Parathyroid adenoma (tissue), 2 donors: ENCODE measurements around the gene ZNF212.
"Not testable (repeated sequence)": the region's sequence is repeated elsewhere in the genome, so short reads cannot be mapped to it uniquely, and the experiment has no call there.

ENCODE experiments used
- H2AFZ ChIP-seq: fragments of 300-600 bp; sonication (generic); one replicate; pipeline ENCODE4 v1.7.0; 2017; ENCODE audit warnings: antibody characterized with exemption, mild to moderate bottlenecking
- H3K27ac ChIP-seq: fragments of 300-600 bp; sonication (generic); one replicate; pipeline ENCODE4 v1.7.0; 2017
- H3K27me3 ChIP-seq: fragments of 300-600 bp; sonication (generic); one replicate; pipeline ENCODE4 v1.7.0; 2017; ENCODE audit warnings: low read length; ENCODE audit not compliant: control insufficient read depth, insufficient read depth
- H3K36me3 ChIP-seq: fragments of 300-600 bp; sonication (generic); one replicate; pipeline ENCODE4 v1.7.0; 2017; ENCODE audit warnings: low read length; ENCODE audit not compliant: control insufficient read depth, insufficient read depth
- H3K4me1 ChIP-seq: fragments of 300-600 bp; sonication (generic); one replicate; pipeline ENCODE4 v1.7.0; 2017; ENCODE audit warnings: control low read depth
- H3K4me2 ChIP-seq: fragments of 300-600 bp; sonication (generic); one replicate; pipeline ENCODE4 v1.7.0; 2017; ENCODE audit warnings: low read length
- H3K4me3 ChIP-seq: fragments of 300-600 bp; sonication (generic); one replicate; pipeline ENCODE4 v1.7.0; 2017; ENCODE audit warnings: low read depth, low read length
- H3K79me2 ChIP-seq: fragments of 300-600 bp; sonication (generic); one replicate; pipeline ENCODE4 v1.7.0; 2017; ENCODE audit warnings: control low read depth
- H3K9ac ChIP-seq: fragments of 300-600 bp; sonication (generic); one replicate; pipeline ENCODE4 v1.7.0; 2017; ENCODE audit warnings: mild to moderate bottlenecking
- H3K9me3 ChIP-seq: fragments of 300-600 bp; sonication (generic); one replicate; pipeline ENCODE4 v1.7.0; 2017; ENCODE audit warnings: low read length; ENCODE audit not compliant: control insufficient read depth
- TF ChIP-seq, protein P1 (sequence below): fragments of 300-600 bp; sonication (generic); IDR thresholded peaks from one replicate; pipeline ENCODE4 v1.7.0; 2017; ENCODE audit warnings: antibody characterized with exemption, mild to moderate bottlenecking
- donor health status: primary hyperparathyroidism.

Gene ZNF212

DNA sequence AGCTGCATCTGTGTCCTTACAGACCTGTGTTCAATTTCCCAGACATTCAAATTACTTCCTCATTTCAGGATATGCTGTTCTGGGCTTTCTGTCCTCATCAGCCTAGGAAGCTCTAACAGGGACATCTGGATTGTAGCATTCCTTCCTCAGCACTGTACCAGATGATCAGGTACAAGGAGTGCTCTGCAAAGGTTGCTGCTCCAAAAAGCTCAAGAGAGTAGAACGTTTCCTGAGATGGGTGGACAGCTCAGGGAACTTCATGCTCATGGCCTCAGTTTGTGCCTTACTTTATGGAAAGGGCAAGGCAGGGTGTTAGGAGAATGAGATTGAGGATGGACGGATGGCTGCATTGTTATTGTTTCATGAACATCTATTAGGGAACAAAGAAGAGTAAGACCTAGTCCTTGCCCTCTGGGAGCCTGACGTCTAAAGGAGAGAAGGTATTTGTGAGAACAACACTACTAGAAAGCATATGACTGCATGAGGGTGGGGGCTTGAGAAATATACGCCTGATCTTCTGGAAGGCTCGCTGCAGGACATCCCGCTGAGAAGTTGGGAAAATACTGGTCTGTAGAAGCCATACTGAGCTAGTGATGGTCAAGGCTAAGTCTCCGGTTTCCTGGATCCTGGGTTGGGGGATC lies 10.5 kb upstream of the ZNF212 start:
- Histone ChIP-seq H3K9me3 (no peaks in the 10 kb centered on the region), H3K27ac (no peak overlapping the region), H3K9ac (no peak overlapping the region), H3K27me3 (no peaks in the 10 kb centered on the region), H3K4me2 (no peak overlapping the region), H3K79me2 (no peaks in the 10 kb centered on the region), H2AFZ (no peak overlapping the region), H3K4me3 (no peak overlapping the region), H3K36me3 (no peaks in the 10 kb centered on the region), H3K4me1 (no peaks in the 10 kb centered on the region)
- TF ChIP-seq, protein P1, sequence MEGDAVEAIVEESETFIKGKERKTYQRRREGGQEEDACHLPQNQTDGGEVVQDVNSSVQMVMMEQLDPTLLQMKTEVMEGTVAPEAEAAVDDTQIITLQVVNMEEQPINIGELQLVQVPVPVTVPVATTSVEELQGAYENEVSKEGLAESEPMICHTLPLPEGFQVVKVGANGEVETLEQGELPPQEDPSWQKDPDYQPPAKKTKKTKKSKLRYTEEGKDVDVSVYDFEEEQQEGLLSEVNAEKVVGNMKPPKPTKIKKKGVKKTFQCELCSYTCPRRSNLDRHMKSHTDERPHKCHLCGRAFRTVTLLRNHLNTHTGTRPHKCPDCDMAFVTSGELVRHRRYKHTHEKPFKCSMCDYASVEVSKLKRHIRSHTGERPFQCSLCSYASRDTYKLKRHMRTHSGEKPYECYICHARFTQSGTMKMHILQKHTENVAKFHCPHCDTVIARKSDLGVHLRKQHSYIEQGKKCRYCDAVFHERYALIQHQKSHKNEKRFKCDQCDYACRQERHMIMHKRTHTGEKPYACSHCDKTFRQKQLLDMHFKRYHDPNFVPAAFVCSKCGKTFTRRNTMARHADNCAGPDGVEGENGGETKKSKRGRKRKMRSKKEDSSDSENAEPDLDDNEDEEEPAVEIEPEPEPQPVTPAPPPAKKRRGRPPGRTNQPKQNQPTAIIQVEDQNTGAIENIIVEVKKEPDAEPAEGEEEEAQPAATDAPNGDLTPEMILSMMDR = no peak

DNA sequence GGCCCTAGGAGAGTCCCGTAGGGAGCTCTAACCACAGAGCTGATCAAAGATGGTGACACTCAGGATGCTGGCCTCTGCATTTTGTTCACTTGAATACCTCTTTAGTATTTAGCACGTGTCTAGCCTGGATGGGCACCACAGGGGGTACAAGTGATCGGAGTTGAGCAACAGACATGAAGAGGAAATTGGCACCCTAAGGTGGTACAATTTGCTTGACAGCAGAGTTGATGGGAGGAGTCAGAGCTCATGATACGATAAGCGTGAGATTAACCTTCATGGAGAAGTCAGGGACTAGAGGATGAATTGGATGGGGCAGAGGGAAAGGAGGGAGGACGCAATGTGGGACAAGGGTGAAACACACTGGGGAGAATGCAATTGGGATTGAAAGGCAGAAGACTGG lies 9.9 kb upstream of the ZNF212 start:
- Histone ChIP-seq H3K4me2 (no peak overlapping the region), H3K27ac (no peak overlapping the region), H2AFZ (no peak overlapping the region), H3K27me3 (no peaks in the 10 kb centered on the region), H3K36me3 (no peaks in the 10 kb centered on the region), H3K4me3 (no peak overlapping the region), H3K9me3 (no peaks in the 10 kb centered on the region), H3K4me1 (no peaks in the 10 kb centered on the region), H3K79me2 (no peaks in the 10 kb centered on the region), H3K9ac (no peak overlapping the region)
- TF ChIP-seq, protein P1 = no peak

DNA sequence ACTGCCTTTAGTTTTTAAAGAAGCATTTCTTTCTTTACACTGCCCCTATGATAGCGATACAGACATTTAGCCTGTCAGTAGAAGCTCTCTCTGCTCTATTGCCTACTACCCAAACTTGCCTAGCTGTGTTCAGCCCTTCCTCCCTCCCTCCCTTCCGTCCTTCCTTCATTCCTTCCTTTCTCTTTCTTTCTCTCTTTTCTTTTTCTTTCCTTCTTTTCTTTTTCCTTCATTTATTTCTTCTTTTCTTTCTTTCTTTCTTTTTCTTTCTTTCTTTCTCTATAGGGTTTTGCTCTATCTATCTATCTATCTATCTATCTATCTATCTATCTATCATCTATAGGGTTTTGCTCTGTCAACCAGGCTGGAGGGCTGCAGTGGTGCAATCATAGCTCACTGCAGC lies 7.1 kb upstream of the ZNF212 start:
- no peaks in the 10 kb centered on the region for H3K79me2 ChIP-seq
- H3K4me3 ChIP-seq = no peak overlapping the region
- no peaks in the 10 kb centered on the region for H3K9me3 ChIP-seq
- H3K9ac ChIP-seq = no peak overlapping the region
- no peaks in the 10 kb centered on the region for H3K27me3 ChIP-seq
- TF ChIP-seq, protein P1 = no peak
- no peak overlapping the region for H3K4me2 ChIP-seq
- no peak overlapping the region for H2AFZ ChIP-seq
- no peak overlapping the region for H3K27ac ChIP-seq
- no peaks in the 10 kb centered on the region for H3K36me3 ChIP-seq
- no peaks in the 10 kb centered on the region for H3K4me1 ChIP-seq

DNA sequence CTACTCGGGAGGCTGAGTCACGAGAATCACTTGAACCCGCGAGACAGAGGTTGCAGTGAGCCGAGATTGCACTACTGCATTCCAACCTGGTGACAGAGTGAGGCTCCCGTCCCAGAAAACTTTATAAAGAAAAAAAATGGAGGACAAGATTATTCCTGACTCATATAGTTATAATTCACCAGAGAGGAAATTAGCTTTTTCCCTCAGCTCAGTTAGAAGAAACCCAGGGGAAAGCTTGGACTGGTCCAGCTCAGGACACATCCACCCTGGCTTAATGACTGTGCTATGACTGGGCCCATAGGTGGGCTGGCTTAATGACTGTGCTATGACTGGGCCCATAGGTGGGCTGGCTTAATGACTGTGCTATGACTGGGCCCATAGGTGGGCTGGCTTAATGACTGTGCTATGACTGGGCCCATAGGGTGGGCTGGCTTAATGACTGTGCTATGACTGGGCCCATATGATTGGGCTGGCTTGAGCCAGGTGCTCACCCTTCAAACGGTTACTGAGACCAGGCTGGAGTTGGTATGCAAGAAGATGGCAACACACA lies 5.7 kb upstream of the ZNF212 start:
- H3K27ac ChIP-seq, H3K9ac ChIP-seq, H3K27me3 ChIP-seq, H3K79me2 ChIP-seq, H3K4me3 ChIP-seq, H3K9me3 ChIP-seq, H3K4me1 ChIP-seq, H3K36me3 ChIP-seq, H3K4me2 ChIP-seq, H2AFZ ChIP-seq: not testable (repeated sequence)

DNA sequence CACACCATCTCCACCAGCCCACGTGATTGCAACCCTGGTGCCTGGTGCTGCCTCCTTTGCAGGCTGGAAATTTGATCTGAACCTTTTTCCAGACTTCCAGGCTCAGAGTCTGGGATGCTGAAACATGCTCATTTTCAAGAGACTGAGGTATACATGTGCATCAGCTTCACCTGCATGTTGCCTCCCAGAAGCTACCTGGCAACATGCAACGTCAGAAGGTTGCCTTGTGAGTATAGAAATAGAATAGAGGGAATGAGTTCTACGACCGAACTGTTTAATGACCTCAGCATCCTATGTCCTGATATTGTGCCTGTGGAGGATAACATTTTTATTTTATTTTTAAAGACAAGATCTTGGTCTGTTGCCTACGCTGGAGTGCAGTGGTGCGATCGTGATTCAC lies 1.9 kb upstream of the ZNF212 start:
- peaks cover 2% of the 10 kb centered on the region for H3K4me1 ChIP-seq
- no peaks in the 10 kb centered on the region for H3K36me3 ChIP-seq
- no peak overlapping the region for H3K4me3 ChIP-seq
- H3K79me2 ChIP-seq = peaks cover 25% of the 10 kb centered on the region
- H3K4me2 ChIP-seq = no peak overlapping the region
- H3K27me3 ChIP-seq = no peaks in the 10 kb centered on the region
- H3K9me3 ChIP-seq = no peaks in the 10 kb centered on the region
- TF ChIP-seq, protein P1 = no peak
- H3K27ac ChIP-seq = no peak overlapping the region
- no peak overlapping the region for H2AFZ ChIP-seq
- no peak overlapping the region for H3K9ac ChIP-seq
